Activated naive CD8-positive, alpha-beta T cell (primary cell): ENCODE data around the gene SHROOM2.
"Not testable (repeated sequence)": the region's sequence is repeated elsewhere in the genome, so short reads cannot be mapped to it uniquely, and the experiment has no call there.

Experiments used
- H3K27ac Mint-ChIP-seq: one replicate; pipeline ENCODE4 v1.8.0; 2021; ENCODE audit warnings: mixed read lengths
- H3K27me3 Mint-ChIP-seq: one replicate; pipeline ENCODE4 v1.8.0; 2021; ENCODE audit warnings: mixed read lengths
- H3K36me3 Mint-ChIP-seq: one replicate; pipeline ENCODE4 v1.8.0; 2021; ENCODE audit warnings: mixed read lengths
- H3K4me1 Mint-ChIP-seq: one replicate; pipeline ENCODE4 v1.8.0; 2021; ENCODE audit warnings: low read depth, mixed read lengths
- H3K4me3 Mint-ChIP-seq: one replicate; pipeline ENCODE4 v1.8.0; 2021; ENCODE audit warnings: mild to moderate bottlenecking, mixed read lengths
- H3K9me3 Mint-ChIP-seq: one replicate; pipeline ENCODE4 v1.8.0; 2021; ENCODE audit warnings: low read depth, mixed read lengths

SHROOM2 gene

GRCh38 chrX:9768321-9768839 lies 17.8 kb upstream of the SHROOM2 start:
- H3K4me3 Mint-ChIP-seq, H3K9me3 Mint-ChIP-seq, H3K4me1 Mint-ChIP-seq, H3K27me3 Mint-ChIP-seq, H3K27ac Mint-ChIP-seq, H3K36me3 Mint-ChIP-seq: not testable (repeated sequence)

- H3K4me1 Mint-ChIP-seq: no peaks in the 10 kb centered on the region
Observed at GRCh38 chrX:9770319-9770718, 15.9 kb upstream of the SHROOM2 start.

DNA sequence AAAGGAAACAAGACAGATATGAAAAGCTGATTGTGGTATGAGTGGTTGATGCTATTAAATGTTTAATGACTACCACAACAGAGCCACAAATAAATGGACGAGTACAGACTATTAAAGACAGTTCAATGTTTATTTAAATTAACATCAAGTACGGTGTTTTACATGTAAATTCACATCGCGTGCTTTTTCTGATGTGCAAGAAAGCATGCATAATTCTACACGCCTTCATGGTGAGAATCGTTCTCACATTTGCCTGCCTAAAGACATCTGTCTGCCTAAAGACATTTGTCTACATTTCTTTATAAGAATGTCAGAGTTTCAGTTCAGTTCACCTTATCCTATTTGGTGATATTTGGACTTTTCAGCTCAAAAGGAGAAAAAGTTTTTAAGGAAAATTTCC lies 13.3 kb upstream of the SHROOM2 start:
- Mint-ChIP-seq H3K4me1 (no peaks in the 10 kb centered on the region), H3K36me3 (no peaks in the 10 kb centered on the region), H3K27ac (no peak overlapping the region), H3K27me3 (no peaks in the 10 kb centered on the region), H3K4me3 (no peak overlapping the region), H3K9me3 (no peaks in the 10 kb centered on the region)

More at GRCh38 chrX:9770319-9770718, 15.9 kb upstream of the SHROOM2 start:
- Mint-ChIP-seq H3K9me3 (no peaks in the 10 kb centered on the region), H3K27ac (no peak overlapping the region), H3K27me3 (peaks cover 2% of the 10 kb centered on the region), H3K36me3 (no peaks in the 10 kb centered on the region), H3K4me3 (no peak overlapping the region)

DNA sequence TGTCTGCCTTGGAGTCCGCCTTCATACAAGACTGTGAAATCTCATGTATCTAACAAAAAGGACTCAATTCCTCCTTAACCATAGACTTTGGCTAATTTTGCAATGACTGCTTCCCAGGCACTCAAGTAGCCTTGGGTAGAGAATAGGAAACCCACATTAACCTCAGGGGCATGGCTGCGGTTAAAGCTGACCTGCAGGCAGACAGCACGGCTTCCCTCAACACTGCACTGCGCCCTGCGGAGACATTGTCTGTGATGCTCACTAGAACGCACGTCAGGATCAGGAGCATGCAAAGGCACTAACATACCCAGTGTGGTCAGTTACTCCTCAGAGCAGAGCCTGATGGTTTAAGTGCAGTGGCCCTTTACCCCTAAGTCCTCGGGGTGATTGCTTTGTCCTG lies 10.3 kb upstream of the SHROOM2 start:
- H3K4me1 Mint-ChIP-seq: no peaks in the 10 kb centered on the region
- no peaks in the 10 kb centered on the region for H3K9me3 Mint-ChIP-seq
- peaks cover 2% of the 10 kb centered on the region for H3K27me3 Mint-ChIP-seq
- H3K4me3 Mint-ChIP-seq: no peak overlapping the region
- H3K27ac Mint-ChIP-seq: no peak overlapping the region
- H3K36me3 Mint-ChIP-seq: no peaks in the 10 kb centered on the region

DNA sequence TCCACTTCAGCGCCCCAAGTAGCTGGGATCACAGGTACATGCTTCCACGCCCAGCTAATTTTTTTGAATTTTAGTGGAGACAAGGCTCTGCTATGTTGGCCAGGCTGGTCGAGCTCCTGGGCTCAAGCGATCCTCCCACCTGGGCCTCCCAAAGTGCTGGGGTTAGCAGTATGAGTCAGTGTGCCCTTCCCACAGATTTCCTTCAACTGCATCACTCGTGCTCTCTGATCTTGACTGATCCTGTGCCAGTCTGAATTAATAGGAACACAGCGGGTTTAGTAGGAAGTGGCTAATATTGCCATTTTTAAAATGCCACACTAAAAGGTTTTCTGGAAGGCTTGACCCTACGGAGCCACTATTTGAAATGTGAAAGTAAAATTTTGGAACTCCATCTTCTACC lies 4.3 kb upstream of the SHROOM2 start:
- Mint-ChIP-seq H3K9me3 (no peaks in the 10 kb centered on the region), H3K4me1 (peaks cover under 1% of the 10 kb centered on the region), H3K4me3 (no peak overlapping the region), H3K27ac (no peak overlapping the region), H3K27me3 (peaks cover 4% of the 10 kb centered on the region), H3K36me3 (no peaks in the 10 kb centered on the region)

DNA sequence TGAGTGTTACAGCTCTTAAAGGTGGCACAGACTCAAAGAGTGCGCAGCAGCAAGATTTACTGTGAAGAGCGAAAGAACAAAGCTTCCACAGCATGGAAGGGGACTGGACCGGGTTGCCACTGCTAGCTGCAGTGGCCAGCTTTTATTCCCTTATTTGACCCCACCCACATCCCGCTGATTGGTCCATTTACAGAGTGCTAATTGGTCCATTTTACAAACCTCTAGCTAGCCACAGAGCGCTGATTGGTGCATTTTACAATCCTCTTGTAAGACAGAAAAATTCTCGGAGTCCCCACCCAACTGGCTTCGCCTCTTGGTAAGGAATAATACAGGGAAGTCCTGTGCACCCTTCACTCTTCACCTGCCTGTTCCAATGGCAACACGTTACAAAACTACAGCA lies 1.9 kb upstream of the SHROOM2 start:
- Mint-ChIP-seq H3K27me3 (peaks cover 3% of the 10 kb centered on the region), H3K4me1 (peaks cover 2% of the 10 kb centered on the region), H3K4me3 (no peak overlapping the region), H3K36me3 (no peaks in the 10 kb centered on the region), H3K27ac (no peak overlapping the region), H3K9me3 (no peaks in the 10 kb centered on the region)

GRCh38 chrX:9785254-9785943 lies 830 bp upstream of the SHROOM2 start:
- H3K4me3 Mint-ChIP-seq: peak overlapping the region; percentile 52
- H3K9me3 Mint-ChIP-seq: no peaks in the 10 kb centered on the region
- no peaks in the 10 kb centered on the region for H3K36me3 Mint-ChIP-seq
- peaks cover 3% of the 10 kb centered on the region for H3K27me3 Mint-ChIP-seq
- peaks cover 2% of the 10 kb centered on the region for H3K4me1 Mint-ChIP-seq
- H3K27ac Mint-ChIP-seq: no peak overlapping the region

DNA sequence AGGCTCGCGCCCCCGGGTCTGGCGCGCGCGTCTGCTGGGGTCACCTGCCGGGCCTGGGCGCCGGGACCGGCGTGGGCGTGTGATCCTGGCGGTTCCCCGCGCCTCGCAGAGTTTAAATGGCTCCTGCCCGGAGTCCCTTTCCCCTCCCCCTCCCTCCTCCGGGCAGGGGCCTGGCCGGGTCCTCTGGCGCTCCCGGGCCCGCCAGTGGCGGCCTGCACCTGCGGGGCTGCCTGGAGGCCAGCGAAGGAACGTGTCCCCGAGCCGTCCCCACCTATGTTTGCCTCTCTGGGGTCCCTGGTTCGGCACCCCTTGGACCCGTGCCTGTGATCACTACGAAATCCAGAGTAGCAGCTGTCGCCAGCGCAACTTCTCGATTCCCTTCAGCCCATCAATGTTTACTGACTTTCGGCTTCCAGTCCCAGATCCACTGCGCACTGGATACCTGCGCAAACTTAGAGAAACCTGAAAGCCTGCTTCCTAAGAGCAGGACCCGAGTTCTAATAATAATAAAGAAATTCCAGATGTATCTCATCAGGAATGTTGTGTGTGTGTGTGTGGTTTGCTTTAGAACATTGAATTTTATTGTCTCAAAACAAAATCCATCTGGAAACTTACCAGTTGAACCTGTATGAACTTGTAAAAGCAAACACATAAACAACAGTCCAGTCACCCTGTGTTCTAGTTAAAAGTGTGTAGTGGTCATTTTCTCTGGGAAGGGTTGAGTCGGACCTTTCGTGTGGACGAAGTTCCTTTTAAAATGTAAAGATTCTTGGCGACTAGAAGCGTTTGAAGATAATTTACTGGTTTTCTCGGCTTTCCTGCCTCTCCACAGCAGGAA lies 788 bp downstream of the SHROOM2 start:
- peaks cover 2% of the 10 kb centered on the region for H3K4me1 Mint-ChIP-seq
- no peak overlapping the region for H3K27ac Mint-ChIP-seq
- no peaks in the 10 kb centered on the region for H3K9me3 Mint-ChIP-seq
- peak overlapping the region; percentile 75 for H3K4me3 Mint-ChIP-seq
- peaks cover 3% of the 10 kb centered on the region for H3K27me3 Mint-ChIP-seq
- no peaks in the 10 kb centered on the region for H3K36me3 Mint-ChIP-seq

- Mint-ChIP-seq H3K9me3 (no peaks in the 10 kb centered on the region), H3K4me1 (peaks cover 2% of the 10 kb centered on the region), H3K27me3 (peaks cover 3% of the 10 kb centered on the region), H3K36me3 (no peaks in the 10 kb centered on the region), H3K4me3 (no peak overlapping the region), H3K27ac (no peak overlapping the region)
Observed at GRCh38 chrX:9788911-9789310, 2.7 kb downstream of the SHROOM2 start.

- H3K27ac Mint-ChIP-seq: no peak overlapping the region
- H3K4me1 Mint-ChIP-seq: peaks cover 2% of the 10 kb centered on the region
- H3K4me3 Mint-ChIP-seq: no peak overlapping the region
Observed at GRCh38 chrX:9789555-9789954, 3.3 kb downstream of the SHROOM2 start.

GRCh38 chrX:9790866-9791265 lies 4.6 kb downstream of the SHROOM2 start:
- Mint-ChIP-seq H3K27ac (no peak overlapping the region), H3K4me1 (peaks cover 2% of the 10 kb centered on the region), H3K4me3 (no peak overlapping the region), H3K27me3 (peaks cover 5% of the 10 kb centered on the region), H3K36me3 (peaks cover 3% of the 10 kb centered on the region), H3K9me3 (peaks cover 5% of the 10 kb centered on the region)

More at GRCh38 chrX:9789555-9789954, 3.3 kb downstream of the SHROOM2 start:
- Mint-ChIP-seq H3K27me3 (peaks cover 1% of the 10 kb centered on the region), H3K36me3 (no peaks in the 10 kb centered on the region), H3K9me3 (no peaks in the 10 kb centered on the region)

- peaks cover 6% of the 10 kb centered on the region for H3K27me3 Mint-ChIP-seq
- no peaks in the 10 kb centered on the region for H3K4me1 Mint-ChIP-seq
- peaks cover 5% of the 10 kb centered on the region for H3K9me3 Mint-ChIP-seq
- peaks cover 3% of the 10 kb centered on the region for H3K36me3 Mint-ChIP-seq
- no peak overlapping the region for H3K27ac Mint-ChIP-seq
- H3K4me3 Mint-ChIP-seq: no peak overlapping the region
Observed at GRCh38 chrX:9794495-9794894, 8.3 kb downstream of the SHROOM2 start.

DNA sequence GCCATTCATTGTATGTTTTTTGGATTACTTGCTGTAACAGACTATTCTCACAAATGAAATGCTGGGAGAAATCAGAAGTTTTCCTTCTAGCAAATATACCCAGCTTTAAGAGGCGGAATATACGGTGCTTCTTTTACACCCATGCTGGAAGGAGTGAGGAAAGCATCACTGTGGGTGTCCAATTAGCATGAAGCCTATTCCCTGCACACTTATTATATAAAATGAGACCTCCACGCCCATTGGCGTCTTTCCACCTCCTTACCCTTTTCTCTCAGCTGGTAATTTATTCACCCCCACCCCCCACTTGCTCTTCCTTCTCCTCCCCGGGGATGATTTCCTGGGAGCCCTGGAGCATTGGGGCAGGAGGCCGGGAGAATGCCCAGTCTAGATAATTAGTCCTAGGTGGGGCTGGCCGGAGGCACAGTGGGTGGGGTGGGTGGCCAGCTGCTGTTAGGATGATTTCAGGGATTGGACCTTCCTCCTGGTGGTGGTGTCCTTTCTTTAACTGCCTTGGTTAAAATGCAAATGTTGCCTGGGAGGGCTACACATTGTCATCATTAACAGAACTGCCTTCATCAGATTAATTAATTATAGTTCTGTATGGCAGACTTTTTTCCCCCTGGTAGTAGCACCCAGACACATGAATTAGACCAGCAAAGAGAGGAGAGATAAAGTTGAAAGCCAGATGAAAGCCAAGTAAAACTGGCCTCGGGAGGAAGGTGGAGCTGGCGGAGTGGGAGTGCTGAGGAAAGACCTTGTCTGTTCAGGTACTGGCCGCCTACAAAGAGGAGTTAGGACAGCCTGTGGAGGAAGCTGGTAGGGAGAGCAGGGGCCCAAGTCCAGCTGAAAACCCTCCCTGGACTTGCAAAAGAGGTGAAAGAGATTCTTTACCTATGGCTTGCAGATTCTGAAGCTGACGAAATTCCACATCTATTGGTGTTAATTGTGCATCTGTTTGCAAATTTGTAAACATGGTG lies 11.4 kb downstream of the SHROOM2 start:
- Mint-ChIP-seq H3K27ac (no peak overlapping the region), H3K36me3 (peaks cover 3% of the 10 kb centered on the region), H3K9me3 (peaks cover 5% of the 10 kb centered on the region), H3K4me1 (no peaks in the 10 kb centered on the region), H3K27me3 (peaks cover 11% of the 10 kb centered on the region), H3K4me3 (no peak overlapping the region)

- Mint-ChIP-seq H3K36me3 (no peaks in the 10 kb centered on the region), H3K4me1 (no peaks in the 10 kb centered on the region), H3K9me3 (no peaks in the 10 kb centered on the region), H3K27ac (no peak overlapping the region), H3K27me3 (peaks cover 8% of the 10 kb centered on the region), H3K4me3 (no peak overlapping the region)
Observed at GRCh38 chrX:9802737-9803136, 16.5 kb downstream of the SHROOM2 start.
